Adrenal gland (tissue), 5 donors: ENCODE results near the gene FCN2.

Source experiments
- CTCF ChIP-seq, 6 experiments: fragments of 450-650 bp in 4 of 6; fragments of 200-600 bp in 2 of 6; sonication (generic) in 1 of 6; IDR thresholded peaks; 1 replicate in 5 of 6; 2 replicates in 1 of 6; pipeline versions ENCODE4 v1.5.1 to v1.8.0; 2016 to 2021; ENCODE audit warnings: antibody characterized with exemption in 6 of 6, mild to moderate bottlenecking in 2 of 6, moderate library complexity in 1 of 6
- POLR2A ChIP-seq, 2 donors: fragments of 450-650 bp; IDR thresholded peaks; one replicate each; pipeline ENCODE4 v1.6.1; 2017; ENCODE audit warnings: antibody characterized with exemption in 2 of 2, mild to moderate bottlenecking in 2 of 2, moderate library complexity in 1 of 2
- donor health status: DM: no; HTN: no; CAD: no.

GRCh38 chr9:134887219-134887618 lies 6.6 kb downstream of the FCN2 start:
- TF ChIP-seq POLR2A (IDR thresholded peaks at IDR 0.05) (no peak), CTCF (IDR thresholded peaks at IDR 0.05) (no peak)
